HG03159 (cell line): ENCODE results near the gene NUP58.
A peak's percentile ranks its signal among the peaks of the same experiment; 100 is the strongest.

Experiments used
- ATAC-seq: cut with Tn5 transposase; IDR thresholded peaks from one replicate; pipeline ENCODE4 v1.9.1; 2021; ENCODE audit warnings: mild to moderate bottlenecking, moderate library complexity; ENCODE audit not compliant: unreplicated experiment

Gene NUP58, protein sequence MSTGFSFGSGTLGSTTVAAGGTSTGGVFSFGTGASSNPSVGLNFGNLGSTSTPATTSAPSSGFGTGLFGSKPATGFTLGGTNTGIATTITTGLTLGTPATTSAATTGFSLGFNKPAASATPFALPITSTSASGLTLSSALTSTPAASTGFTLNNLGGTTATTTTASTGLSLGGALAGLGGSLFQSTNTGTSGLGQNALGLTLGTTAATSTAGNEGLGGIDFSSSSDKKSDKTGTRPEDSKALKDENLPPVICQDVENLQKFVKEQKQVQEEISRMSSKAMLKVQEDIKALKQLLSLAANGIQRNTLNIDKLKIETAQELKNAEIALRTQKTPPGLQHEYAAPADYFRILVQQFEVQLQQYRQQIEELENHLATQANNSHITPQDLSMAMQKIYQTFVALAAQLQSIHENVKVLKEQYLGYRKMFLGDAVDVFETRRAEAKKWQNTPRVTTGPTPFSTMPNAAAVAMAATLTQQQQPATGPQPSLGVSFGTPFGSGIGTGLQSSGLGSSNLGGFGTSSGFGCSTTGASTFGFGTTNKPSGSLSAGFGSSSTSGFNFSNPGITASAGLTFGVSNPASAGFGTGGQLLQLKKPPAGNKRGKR

DNA sequence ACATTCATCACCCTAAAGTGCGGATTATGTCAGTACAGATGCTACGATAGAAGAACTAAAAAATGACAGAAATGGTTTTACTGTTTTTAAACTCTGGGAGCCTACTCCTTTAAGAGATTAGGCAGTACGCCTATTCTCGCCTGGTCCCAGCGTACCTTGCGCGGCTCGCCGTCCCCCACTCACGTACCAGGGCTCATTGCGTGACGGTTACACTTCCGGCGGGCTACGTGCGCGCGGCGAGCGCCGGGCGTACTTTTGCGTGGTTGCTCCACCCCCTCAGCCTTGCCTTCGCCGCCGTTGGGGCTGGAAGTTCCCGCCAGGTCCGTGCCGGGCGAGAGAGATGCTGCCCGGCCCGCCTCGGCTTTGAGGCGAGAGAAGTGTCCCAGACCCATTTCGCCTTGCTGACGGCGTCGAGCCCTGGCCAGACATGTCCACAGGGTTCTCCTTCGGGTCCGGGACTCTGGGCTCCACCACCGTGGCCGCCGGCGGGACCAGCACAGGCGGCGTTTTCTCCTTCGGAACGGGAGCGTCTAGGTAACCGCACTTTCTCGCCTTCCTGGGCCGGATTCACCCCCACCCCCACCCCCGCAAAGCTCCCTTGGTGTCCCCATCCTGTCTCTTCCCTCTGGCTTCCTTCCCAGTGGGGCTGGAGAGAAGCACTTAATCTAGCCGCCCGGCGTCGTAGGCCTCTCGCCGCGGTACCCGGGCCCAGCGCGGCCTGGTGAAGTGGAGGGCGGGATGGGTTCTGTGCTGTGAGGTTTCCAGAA, at the start of gene NUP58:
NUP58 (plus strand) TSS at position 279 of the 767 bp plus-strand sequence; CDS start at position 428, 149 bp downstream.
- ATAC-seq, result peak; percentile 99

DNA sequence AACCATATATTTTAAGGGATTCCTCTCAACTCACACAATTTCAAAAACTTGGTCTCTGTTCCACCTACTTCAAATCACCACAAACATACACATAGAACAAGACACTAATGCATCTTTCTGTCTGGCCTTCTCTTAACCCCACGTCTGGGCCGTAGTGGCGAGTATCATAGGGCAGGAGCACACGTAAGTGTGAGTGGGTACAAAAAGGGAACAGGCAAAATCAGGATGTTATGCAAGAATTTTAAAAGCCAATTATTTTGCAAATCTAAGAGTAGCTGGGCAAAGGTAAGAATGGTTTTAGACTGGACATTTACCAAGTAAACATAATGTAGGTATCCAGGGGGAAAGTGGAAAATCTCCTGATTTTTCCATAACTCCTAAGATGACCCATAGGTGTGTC, 49.2 kb upstream of the NUP58 start:
- ATAC-seq, result no peak

DNA sequence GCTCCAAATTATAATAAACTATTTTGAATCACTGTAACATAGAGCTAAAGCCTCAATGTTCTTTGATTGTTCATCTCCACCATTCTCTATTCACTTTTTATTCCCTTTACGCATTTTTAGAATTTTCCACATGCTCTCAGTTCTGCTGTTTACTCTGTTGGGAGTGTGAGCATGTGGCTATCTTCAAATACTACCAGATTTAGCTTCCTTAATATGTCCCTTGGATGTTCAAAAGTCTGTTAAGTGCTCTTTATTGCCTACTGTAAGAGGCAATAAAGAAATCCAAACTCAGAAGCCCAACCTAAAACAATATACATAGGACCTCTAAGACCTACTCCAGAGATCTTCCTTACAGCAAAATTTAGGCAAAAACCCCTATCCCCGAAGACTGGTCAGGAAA, 48.7 kb upstream of the NUP58 start:
- ATAC-seq, result no peak

DNA sequence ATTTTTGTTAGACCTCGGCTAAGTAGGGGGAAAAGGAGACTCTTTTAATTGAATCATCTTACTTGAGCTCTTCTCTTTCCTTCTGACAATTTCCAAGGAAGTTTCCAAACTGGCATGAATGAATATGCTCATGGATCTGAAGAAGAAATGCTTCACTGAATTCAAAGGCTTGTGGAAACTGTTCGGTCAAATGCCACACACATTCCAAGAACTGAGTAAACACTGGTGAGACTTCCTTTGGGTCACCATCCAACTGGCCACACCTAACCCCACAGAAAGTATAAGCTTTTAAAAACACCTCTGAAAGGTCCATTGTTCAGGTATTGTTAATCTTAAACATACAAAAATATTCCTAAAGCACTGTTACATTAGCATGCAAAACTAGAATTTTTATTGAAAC, 47.7 kb upstream of the NUP58 start:
- ATAC-seq, result no peak

- ATAC-seq, result no peak
Observed at GRCh38 chr13:25262261-25262660, 39.2 kb upstream of the NUP58 start.

- no peak for ATAC-seq
Observed at GRCh38 chr13:25266706-25267105, 34.7 kb upstream of the NUP58 start.

GRCh38 chr13:25267715-25268114, 33.7 kb upstream of the NUP58 start:
- no peak for ATAC-seq

DNA sequence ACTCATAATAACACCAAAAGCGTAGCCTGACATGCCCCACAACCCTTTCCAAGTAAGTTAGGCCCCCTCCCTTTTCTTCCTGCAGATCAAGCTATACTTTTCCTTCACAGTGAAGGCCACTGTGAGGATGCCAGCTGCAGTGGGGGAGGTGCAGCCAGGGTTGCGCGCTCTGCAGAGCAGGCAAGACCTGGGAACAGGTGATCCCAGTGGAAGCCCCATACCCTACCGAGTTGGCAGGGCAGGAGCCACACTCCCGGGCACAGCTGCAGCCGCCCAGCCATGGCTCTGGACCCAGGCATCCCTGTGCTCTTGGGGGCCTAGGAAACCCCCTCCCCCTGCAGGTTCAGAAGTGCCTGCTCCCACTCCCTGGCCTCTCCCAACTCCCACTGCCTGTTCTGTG, 32.9 kb upstream of the NUP58 start:
- ATAC-seq, result no peak

- no peak for ATAC-seq
Observed at GRCh38 chr13:25276748-25277147, 24.7 kb upstream of the NUP58 start.

DNA sequence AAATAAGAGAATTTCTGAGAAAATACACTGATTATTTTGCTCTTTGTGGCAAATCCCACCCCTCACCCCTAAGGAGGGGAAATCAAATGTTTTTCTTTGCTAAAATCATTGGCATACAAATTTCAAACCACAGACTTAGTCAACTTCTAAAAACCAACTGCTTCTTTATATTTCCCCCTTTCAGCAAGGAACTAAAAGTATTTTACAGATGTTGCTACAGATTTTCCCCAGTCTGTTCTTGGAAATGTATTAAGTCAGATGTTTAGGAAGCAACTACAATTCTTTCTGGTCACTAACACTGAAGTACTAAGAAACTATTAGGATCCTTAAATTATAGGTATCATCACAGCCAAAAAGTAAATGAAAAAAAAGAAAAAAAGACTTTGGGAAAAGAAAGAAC, 21.0 kb upstream of the NUP58 start:
- no peak for ATAC-seq

- peak; percentile 66 for ATAC-seq
Observed at GRCh38 chr13:25281193-25281934, 20.1 kb upstream of the NUP58 start.

DNA sequence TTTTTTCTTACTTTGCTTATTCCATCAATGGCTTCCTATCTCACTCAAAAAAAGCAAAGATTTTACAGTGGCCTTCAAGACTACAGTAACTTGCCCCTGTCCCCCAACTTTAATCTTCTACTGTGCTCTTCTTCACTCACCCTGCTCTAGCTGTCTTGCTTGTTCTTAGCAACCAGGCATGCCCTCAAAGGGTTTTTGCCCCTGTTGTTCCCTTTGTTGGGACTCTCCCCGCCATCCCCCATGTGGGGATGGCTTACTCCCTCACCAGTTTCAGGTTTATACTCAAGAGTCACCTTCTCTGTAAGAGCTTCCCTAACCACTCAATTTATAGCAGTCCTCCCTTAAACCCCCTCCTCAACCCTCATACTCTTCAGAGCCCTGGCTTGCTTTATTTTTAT, 19.5 kb upstream of the NUP58 start:
- ATAC-seq, result peak; percentile 7

- peak; percentile 36 for ATAC-seq
Observed at GRCh38 chr13:25286308-25286968, 15.0 kb upstream of the NUP58 start.

DNA sequence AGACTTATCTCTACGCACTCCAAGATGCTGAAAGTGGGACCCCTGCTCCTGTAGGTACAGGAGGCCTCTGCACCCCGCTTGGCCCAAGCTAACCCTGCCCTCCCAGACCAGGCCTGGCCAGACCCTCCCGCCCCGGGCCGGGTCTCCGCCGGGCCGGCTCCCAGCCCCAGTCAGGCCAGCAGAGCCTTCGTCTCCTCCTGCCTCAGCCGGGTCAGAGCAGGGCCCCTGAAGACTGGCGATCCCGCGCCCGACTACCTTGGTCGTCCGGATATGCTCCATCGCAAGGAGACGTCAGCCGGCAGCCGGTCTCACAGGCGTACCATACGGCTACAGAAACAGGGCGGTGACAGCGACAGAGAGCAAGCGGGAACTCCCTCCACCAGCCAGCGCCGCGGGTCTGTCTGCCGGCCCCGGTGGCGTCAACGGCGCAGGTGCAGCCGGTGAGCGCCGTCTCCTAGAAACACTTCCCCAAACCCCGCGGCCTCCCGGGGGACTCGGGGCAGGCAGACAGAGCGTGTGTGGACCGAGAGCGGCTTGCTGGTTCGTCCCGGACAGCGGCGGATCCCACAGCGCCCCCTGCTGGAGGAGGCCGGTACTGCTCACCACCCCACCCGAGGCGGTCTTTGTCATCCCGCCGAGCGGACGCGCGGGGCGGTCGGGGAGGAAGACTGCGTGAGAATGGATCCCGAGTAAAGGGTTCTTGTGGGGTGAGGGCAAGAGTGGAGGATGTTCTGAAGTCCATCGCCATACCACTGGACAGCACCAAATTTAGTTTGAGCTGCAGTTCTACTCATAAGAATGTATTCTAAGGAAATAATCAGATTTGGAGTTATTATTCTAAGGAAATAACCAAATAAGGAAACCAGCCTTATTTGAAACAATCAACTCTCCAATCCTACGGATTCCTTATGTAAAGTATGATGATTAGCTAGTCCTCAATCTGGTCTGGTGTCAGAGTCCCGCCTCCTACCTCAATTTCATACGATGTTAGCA, 14.2 kb upstream of the NUP58 start, which contains the start of gene MTMR6:
MTMR6 (minus strand) TSS at position 520 of the 993 bp plus-strand sequence; CDS start at position 279, 241 bp downstream.
- peak; percentile 97 for ATAC-seq

DNA sequence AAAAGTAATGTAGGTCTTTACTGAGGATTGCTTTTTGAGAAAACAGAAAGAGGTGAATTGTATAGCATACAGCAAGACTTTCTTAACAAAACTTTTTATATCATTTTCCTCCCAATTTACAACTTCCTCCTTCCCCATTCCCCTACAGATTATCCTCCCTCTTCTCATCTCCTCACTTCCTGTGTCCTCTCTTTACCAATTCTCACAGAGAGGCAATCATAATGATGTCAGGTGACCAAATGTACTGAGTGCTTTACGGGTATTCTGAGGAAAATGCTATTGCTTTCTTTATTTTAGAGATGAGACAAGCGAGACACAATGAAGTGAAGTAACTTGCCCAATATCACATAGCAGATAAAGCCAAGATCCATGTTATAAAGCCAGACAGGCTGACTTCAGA, 12.5 kb upstream of the NUP58 start:
- no peak for ATAC-seq

DNA sequence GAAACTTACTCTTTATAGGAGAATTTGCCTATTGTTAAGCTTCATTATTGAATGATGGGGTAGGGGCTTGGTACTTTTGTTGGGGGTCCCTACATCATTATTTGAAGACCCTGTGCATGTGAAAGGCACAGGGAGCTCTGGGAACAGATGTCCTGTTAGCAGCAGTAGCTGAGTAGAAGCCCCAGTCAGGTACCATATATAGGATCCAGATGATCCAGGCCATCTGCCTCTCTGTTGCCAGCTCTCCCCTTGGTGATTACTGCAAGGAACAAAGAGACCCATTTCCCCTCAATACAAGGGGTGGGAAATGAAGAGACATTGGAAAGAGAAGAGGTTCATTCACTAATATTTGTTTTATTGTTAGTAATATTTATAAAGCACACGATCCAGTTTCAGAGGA, 9.7 kb upstream of the NUP58 start:
- no peak for ATAC-seq

DNA sequence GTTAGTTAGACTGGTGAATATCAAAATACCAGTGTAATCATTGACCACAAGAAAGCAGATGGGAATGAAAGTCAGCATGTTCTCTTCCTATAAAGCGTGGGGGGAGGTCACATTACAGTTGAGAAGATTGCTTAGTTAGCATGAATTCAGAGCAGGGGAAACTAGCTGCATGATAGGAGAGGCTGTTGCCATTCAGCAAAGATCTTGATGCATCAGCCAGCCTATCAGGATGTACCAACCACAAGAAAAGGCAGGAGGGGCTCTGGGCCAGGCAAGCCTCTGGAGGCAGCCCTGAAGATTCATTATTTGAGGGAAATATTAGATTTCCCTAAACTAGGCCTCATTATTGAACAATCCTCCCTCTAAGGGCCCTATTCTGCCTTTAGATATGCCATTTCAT, 9.1 kb upstream of the NUP58 start:
- no peak for ATAC-seq

- no peak for ATAC-seq
Observed at GRCh38 chr13:25295228-25295627, 6.2 kb upstream of the NUP58 start.

GRCh38 chr13:25295701-25296100, 5.7 kb upstream of the NUP58 start:
- ATAC-seq, result no peak
